Thymus (tissue), 11 donors: Measurements from ENCODE around the gene C1orf105. TPM values are rescaled to one million over a fixed set of nuclear protein-coding genes. Genes with fewer than 3 reads are reported as not detected.

Source experiments
- DNase-seq, 9 donors: peaks; one replicate each; pipeline ENCODE4 v3.0.0-alpha.2; 2013; ENCODE audit warnings: low spot score in 9 of 9, low read depth in 6 of 9, missing footprints in 1 of 9
- H3K27ac ChIP-seq, 2 donors: one replicate each; pipeline ENCODE4 v1.5.1; 2013; ENCODE audit warnings: control low read depth in 1 of 2, low read depth in 1 of 2, low read length in 1 of 2, mild to moderate bottlenecking in 1 of 2, moderate library complexity in 1 of 2
- H3K27me3 ChIP-seq, 2 donors: one replicate each; pipeline ENCODE4 v1.5.1; 2013; ENCODE audit warnings: low read length in 1 of 2; ENCODE audit not compliant: control insufficient read depth in 2 of 2, insufficient read depth in 1 of 2
- H3K36me3 ChIP-seq, 2 donors: one replicate each; pipeline ENCODE4 v1.5.1; 2013; ENCODE audit warnings: low read length in 1 of 2, mild to moderate bottlenecking in 1 of 2, moderate library complexity in 1 of 2; ENCODE audit not compliant: control insufficient read depth in 2 of 2, insufficient read depth in 2 of 2
- H3K4me1 ChIP-seq, 2 donors: one replicate each; pipeline ENCODE4 v1.5.1; 2013; ENCODE audit warnings: low read length in 2 of 2; ENCODE audit not compliant: control insufficient read depth in 2 of 2, insufficient read depth in 2 of 2
- H3K4me3 ChIP-seq, 2 donors: one replicate each; pipeline ENCODE4 v1.5.1; 2013; ENCODE audit warnings: low read length in 2 of 2, control low read depth in 1 of 2, mild to moderate bottlenecking in 1 of 2
- H3K9me3 ChIP-seq, 2 donors: one replicate each; pipeline ENCODE4 v1.5.1; 2013; ENCODE audit warnings: low read length in 1 of 2, mild to moderate bottlenecking in 1 of 2; ENCODE audit not compliant: control insufficient read depth in 2 of 2, insufficient read depth in 1 of 2
- WGBS: extraction: QIAGEN DNeasy Blood & Tissue Kit; methylation state at CpG from one replicate; pipeline ENCODE4 v1.1.7; 2013; 5-methylcytosine and 5-hydroxymethylcytosine counted together
- polyA plus RNA-seq: library from polyadenylated mRNA; stranded (reverse); fragments of 200-250 nt; gene quantifications from one replicate; pipeline ENCODE4 v1.2.3, GENCODE V29; 2013
- total RNA-seq: library from RNA; stranded (reverse); fragments of 120-200 nt; gene quantifications from one replicate; pipeline ENCODE4 v1.2.4, GENCODE V29; 2013
- donor health status: healthy.

C1orf105 gene
- total and polyA plus RNA-seq, 2 donors: 0.28 to 0.30 TPM

- no peak for DNase-seq
- no peak overlapping the region for H3K4me3 ChIP-seq
- H3K27me3 ChIP-seq: no peaks in the 10 kb centered on the region
- H3K36me3 ChIP-seq: no peaks in the 10 kb centered on the region
- no peaks in the 10 kb centered on the region for H3K9me3 ChIP-seq
- peak overlapping the region in 1 of 2 donors; percentile 71 for H3K27ac ChIP-seq
- peaks cover 5 to 18% of the 10 kb centered on the region in 2 donors for H3K4me1 ChIP-seq
- WGBS: 88% methylated on average over 5 of the region's 5 CpGs
These were observed 27.1 kb upstream of the C1orf105 start for GRCh38 chr1:172393354-172393753.

- H3K4me1 ChIP-seq: peaks cover 5 to 18% of the 10 kb centered on the region in 2 donors
- DNase-seq: peak in 8 of 9 donors; percentile 33 to 84 (median 55)
- no peak overlapping the region for H3K4me3 ChIP-seq
- no peaks in the 10 kb centered on the region for H3K36me3 ChIP-seq
- WGBS: 8% methylated on average over 4 of the region's 4 CpGs
- H3K27me3 ChIP-seq: no peaks in the 10 kb centered on the region
- no peaks in the 10 kb centered on the region for H3K9me3 ChIP-seq
- peak overlapping the region; percentile 71 to 74 for H3K27ac ChIP-seq
These were observed 26.2 kb upstream of the C1orf105 start for GRCh38 chr1:172394141-172394751.

GRCh38 chr1:172394811-172395210 is 25.7 kb upstream of the C1orf105 start:
- WGBS: 93% methylated on average over 5 of the region's 5 CpGs
- peak overlapping the region; percentile 71 to 74 for H3K27ac ChIP-seq

GRCh38 chr1:172395576-172395975 is 24.9 kb upstream of the C1orf105 start:
- DNase-seq: no peak
- peaks cover 5 to 13% of the 10 kb centered on the region in 2 donors for H3K4me1 ChIP-seq
- H3K36me3 ChIP-seq: no peaks in the 10 kb centered on the region
- 98% methylated on average over 3 of the region's 3 CpGs for WGBS
- no peak overlapping the region for H3K4me3 ChIP-seq
- no peak overlapping the region for H3K27ac ChIP-seq
- no peaks in the 10 kb centered on the region for H3K9me3 ChIP-seq
- H3K27me3 ChIP-seq: no peaks in the 10 kb centered on the region

More at GRCh38 chr1:172394811-172395210, 25.7 kb upstream of the C1orf105 start:
- peaks cover 5 to 18% of the 10 kb centered on the region in 2 donors for H3K4me1 ChIP-seq
- no peak overlapping the region for H3K4me3 ChIP-seq
- no peaks in the 10 kb centered on the region for H3K36me3 ChIP-seq
- no peaks in the 10 kb centered on the region for H3K27me3 ChIP-seq
- DNase-seq: no peak
- no peaks in the 10 kb centered on the region for H3K9me3 ChIP-seq

- Histone ChIP-seq H3K27me3 (no peaks in the 10 kb centered on the region), H3K4me3 (no peak overlapping the region), H3K9me3 (no peaks in the 10 kb centered on the region), H3K27ac (no peak overlapping the region), H3K36me3 (no peaks in the 10 kb centered on the region), H3K4me1 (peaks cover 5 to 9% of the 10 kb centered on the region in 2 donors)
- DNase-seq: no peak
- 93% methylated on average over 3 of the region's 3 CpGs for WGBS
These were observed 23.3 kb upstream of the C1orf105 start for GRCh38 chr1:172397221-172397620.

GRCh38 chr1:172397633-172398032 is 22.9 kb upstream of the C1orf105 start:
- peaks cover 5 to 9% of the 10 kb centered on the region in 2 donors for H3K4me1 ChIP-seq
- no peaks in the 10 kb centered on the region for H3K9me3 ChIP-seq
- DNase-seq: no peak
- H3K27ac ChIP-seq: no peak overlapping the region
- no peaks in the 10 kb centered on the region for H3K36me3 ChIP-seq
- no peaks in the 10 kb centered on the region for H3K27me3 ChIP-seq
- WGBS: 95% methylated on average over 2 of the region's 2 CpGs
- H3K4me3 ChIP-seq: no peak overlapping the region

- no peaks in the 10 kb centered on the region for H3K9me3 ChIP-seq
- no peak for DNase-seq
- 97% methylated on average over 2 of the region's 2 CpGs for WGBS
- no peaks in the 10 kb centered on the region for H3K36me3 ChIP-seq
- no peak overlapping the region for H3K4me3 ChIP-seq
- no peaks in the 10 kb centered on the region for H3K27me3 ChIP-seq
- H3K27ac ChIP-seq: no peak overlapping the region
- H3K4me1 ChIP-seq: peaks cover 5 to 9% of the 10 kb centered on the region in 2 donors
These were observed 22.3 kb upstream of the C1orf105 start for GRCh38 chr1:172398193-172398592.

- 53% methylated on average over 9 of the region's 9 CpGs for WGBS
- Histone ChIP-seq H3K4me1 (peaks cover 5% of the 10 kb centered on the region in 2 donors), H3K27ac (peak overlapping the region; percentile 20 to 43), H3K27me3 (no peaks in the 10 kb centered on the region), H3K9me3 (no peaks in the 10 kb centered on the region), H3K36me3 (no peaks in the 10 kb centered on the region), H3K4me3 (no peak overlapping the region)
- DNase-seq: peak in 2 of 9 donors; percentile 21 to 47
These were observed 21.3 kb upstream of the C1orf105 start for GRCh38 chr1:172398970-172399755.
